DMS114 treated with DMSO at 0.1 percent for 48 hours (cell line): ENCODE data around the gene OR6N1.

Experiments
- DNase-seq: peaks from one replicate; lab custom pipeline; 2025; ENCODE audit not compliant: unreplicated experiment; lab: John Stamatoyannopoulos, UW

OR6N1 gene, protein sequence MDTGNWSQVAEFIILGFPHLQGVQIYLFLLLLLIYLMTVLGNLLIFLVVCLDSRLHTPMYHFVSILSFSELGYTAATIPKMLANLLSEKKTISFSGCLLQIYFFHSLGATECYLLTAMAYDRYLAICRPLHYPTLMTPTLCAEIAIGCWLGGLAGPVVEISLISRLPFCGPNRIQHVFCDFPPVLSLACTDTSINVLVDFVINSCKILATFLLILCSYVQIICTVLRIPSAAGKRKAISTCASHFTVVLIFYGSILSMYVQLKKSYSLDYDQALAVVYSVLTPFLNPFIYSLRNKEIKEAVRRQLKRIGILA

DNA sequence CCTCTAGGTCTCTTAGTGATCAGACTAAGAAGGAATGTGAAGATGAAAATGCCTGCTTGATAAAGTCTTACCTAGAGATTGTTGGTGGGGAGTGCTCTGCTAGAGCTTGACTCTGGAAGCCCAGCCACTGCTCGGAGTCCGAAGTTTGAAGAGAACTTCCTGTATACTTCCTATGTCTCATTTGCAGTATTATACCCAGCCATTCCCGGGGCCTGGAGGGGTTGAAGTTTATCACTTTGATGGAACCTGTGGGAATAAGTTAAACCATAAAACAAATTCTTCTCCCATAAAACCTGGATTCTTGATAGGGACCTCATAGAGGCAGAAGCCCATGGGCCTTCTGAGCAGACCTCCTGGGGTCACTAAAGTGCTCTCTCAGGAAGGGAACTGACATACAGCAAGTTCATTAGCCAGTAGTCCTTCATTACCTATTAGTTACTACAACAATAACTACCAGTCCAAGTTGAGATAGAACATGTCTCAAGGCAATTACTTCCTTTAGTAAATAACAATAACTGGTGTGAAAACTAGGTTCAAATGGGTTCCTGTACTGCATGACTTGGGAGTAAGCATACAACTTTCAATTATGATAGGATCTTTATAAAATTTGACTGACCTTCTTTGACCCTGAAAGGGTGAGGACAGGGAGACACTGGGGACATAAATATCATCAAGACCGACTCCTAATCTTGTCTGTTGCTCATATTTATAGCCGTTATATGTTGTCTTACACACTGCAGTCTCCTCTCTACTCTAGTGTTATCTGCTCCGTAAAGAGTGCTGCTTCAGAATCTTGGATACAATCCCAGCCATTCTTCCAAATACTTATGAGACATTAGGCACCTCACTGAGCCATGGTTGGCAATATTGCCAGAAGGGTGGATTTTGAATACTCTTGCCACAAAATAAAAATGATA, at the start of gene OR6N1:
Gene OR6N1 (minus strand): TSS at position 246 of the 917 bp plus-strand sequence. CDS start 5,513 bp downstream, outside the sequence.
- no peak for DNase-seq

DNA sequence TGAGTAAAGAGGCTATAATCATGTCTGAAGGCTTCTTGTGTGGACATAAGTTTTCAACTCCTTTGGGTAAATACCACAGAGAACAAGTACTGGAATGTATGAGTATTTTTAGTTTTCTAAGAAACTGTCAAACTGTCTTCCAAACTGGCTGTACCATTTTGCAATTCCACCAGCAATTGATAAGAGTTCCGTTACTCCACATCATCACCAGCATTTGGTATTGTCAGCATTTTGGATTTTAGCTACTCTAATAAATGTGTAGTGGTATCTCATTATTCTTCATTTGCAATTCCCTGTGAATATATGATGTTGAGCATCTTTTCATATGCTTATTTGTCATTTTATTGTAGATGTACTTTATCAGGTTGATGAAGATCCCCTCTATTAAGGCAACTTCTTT, 49.7 kb upstream of the OR6N1 start:
- no peak for DNase-seq

DNA sequence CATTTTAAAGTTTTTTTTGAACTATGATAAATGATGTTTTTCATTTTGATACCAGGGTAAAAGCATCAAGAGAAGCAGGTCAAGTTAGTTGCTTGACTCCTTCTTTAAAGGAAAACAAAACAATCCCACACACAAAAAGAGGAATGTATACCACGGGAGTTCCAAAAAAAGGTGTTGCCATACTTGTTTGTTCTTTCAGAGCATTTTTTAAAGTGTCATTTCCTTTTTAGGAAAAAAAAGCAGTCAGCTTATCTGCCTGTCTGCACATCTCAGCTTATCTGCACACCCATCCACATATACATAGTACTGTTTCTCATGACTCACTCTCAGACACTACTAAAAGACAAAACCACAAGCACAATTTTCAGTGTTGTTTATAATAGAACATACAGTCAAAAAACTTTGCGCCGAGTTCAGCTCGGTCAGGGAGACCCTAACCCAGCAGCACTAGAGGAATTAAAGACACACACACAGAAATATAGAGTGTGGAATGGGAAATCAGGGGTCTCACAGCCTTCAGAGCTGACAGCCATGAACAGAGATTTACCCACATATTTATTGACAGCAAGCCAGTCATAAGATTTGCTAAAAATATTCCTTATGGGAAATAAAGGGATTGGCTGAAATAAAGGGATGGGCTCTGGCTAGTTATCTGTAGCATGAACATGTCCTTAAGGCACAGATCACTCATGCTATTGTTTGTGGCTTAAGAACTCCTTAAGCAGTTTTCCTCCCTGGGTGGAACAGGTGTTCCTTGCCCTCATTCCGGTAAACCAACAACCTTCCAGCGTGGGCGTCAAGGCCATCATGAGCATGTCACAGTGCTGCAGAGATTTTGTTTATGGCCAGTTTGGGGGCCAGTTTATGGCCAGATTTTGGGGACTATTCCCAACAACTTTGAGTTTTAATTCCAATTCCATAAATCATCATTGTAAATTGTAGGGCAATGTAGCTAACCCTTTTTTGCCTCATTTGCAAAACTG, 47.8 kb upstream of the OR6N1 start:
- no peak for DNase-seq

DNA sequence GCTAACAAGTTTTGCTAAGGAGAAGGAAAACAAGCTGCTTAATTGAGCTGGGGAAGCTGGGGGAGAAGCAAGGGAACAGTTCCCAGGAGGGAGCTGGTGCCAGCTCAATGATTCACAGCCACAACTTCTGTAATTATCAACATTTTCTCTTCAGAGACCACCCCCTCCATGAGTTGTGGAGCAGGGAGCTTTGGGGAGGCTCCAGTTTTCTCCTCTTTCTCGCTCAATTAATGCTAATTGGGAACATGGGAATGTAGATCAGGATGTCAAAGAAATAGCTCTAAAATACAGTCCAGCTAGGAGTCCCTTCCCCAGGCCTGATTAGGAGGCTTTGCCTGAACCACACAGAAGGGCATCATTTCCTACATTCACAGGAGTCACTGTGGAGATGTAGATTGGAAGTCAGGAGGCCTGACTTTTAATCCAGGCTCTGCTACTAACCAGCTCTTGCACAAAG, 47.0 kb upstream of the OR6N1 start:
- no peak for DNase-seq

DNA sequence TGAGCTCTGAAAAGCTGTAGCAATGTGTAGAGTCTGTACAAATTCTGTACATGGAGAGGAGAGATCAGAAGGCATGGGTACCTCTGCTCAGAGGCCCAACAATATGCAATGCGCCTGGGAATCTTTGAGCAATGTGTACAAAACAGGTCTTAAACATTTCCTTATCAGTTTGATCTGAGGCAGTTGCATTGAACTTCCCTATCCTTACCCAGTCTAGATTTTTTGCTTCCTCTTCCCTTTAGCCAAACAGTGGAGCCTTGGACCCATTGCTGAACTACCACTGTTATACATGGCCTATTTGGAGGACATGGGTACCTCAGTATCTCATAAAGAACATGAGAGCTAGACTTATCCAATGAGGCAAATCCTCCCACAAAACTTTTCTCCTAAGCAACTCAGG, 46.6 kb upstream of the OR6N1 start:
- DNase-seq: no peak

DNA sequence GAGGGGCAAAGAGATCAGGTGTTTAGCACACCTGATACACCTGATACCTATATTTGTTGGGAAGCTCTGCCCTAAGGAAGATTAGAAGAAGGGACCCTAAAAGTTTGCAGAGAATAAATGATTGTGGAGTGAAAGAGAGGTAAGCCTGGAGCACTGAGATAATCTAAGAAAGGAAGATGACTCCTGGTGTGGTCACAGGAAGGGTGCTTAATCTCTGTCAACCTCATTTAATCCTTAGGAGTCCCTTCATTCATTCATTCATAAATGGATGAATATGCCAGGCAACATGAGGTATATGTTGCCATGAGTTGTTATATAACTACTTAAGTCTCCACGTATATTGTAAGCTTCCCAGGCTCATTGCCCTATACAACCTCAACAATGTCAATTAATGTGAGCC, 43.0 kb upstream of the OR6N1 start:
- DNase-seq: no peak

DNA sequence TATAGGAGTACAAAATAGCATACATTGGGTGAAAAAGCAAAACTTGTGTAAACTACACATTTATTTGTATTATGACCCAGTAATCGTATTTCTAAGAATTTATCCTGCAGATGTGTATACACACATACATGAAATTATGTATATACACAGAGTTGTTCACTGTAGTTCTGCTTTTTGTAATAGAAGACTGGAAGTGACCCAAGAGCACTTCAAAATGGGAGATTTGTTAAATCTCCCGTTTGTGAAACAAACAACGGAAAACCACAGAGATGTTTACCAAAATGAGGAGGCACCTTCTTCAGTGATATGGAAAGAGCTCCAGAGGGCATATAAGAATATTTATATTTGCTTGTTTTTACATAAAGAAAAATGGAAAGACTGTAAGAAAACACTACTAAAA, 41.2 kb upstream of the OR6N1 start:
- no peak for DNase-seq

DNA sequence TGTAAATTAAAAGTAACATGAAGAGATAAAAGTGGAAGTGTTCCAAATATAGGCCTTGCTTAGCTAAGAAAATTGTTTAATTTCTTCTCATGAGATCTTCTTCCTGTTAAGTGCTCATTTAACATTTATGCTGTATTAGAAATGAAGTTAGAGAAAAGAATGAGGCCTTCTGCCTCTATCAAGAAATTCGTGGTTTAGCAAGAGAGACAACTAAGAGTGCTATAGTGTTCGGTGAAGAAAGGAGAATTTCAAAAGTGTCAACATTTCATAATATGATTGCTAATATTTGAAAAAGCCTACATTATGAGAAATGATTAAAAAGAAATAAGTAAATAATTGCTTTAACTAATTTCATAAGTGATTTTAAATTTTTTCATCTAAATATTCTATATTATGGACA, 40.3 kb upstream of the OR6N1 start:
- no peak for DNase-seq

DNA sequence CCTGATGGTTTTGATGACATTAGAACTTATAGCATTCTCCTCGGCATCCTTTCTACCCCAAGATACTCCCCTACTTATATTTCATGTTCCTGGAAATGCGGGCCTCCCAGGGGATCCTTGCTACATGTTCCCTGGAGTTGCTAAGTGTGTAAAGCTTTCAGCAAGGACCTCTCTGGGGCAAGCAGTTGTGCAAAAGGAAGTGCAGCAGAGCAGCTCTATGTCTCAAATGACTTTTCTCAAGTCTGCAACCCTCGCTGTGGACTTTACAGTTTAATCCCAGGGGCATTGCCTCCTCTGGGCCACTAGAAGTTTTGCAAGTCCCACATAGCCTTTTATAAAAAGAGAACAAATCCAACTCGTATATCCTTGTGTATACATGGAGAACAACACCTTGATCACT, 38.3 kb upstream of the OR6N1 start:
- DNase-seq: no peak

DNA sequence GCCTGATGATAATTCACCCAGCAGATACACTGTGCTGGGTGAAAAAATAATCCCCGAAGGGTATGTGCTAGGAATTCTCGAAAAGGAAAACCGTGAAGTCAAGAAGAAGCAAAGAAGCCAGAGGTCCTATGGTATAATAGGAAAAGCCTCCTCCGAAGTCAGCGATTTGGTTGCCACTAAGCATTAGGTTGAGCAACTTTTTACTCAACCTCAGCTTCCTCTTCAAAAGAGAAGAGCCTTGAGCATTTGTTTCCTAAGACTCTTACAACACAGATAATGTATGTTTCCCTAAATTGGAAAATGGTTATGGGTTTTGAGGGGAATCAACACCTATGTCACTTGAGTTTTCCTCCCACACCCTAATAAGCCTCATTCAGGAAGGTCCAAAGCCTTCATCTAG, 37.9 kb upstream of the OR6N1 start:
- no peak for DNase-seq

DNA sequence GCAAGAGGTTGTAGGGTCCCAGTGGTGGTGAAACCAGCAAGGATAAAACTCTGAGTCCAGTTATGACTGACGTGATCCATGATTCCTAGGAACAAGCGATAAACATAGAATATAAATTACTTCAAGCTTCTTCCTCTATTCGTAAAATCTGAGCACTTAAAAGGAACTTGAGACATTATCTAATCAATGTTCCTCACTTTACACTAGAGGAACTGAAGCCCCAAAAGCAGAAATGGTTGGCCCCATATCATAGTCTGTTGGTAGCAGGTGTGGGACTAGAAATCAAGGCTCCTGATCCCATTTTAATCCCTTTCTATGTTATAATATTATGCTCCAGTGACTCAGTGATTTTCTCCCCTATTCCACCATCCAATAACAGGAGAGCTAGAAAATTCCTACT, 37.3 kb upstream of the OR6N1 start:
- DNase-seq: no peak

DNA sequence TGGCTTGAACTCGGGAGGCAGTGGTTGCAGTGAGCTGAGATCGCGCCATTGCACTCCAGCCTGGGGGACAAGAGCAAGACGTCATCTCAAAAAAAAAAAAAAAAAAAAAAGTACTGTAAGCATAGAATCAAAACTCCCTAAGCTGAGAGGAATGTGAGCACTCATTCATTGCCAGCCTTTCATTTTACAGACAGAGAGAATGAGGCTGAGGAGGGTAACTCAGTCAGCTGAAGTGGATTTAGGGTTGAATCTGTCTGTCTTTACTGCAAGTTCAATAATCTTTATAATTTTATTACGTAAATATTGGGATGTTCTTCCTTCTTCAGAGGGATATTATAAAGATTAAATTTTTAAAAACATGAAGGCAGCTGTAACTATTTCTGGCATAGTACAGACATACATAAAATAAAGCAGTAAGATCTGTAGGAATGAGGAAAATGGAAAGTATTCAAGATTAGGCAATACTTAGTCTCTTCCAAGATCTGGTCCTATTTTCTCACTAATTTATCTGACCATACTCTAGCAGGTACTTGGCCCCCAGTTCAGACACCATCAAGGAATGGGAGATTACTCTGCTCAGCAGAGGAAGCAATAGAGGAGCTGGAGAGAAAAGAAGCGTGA, 35.0 kb upstream of the OR6N1 start:
- DNase-seq: no peak

DNA sequence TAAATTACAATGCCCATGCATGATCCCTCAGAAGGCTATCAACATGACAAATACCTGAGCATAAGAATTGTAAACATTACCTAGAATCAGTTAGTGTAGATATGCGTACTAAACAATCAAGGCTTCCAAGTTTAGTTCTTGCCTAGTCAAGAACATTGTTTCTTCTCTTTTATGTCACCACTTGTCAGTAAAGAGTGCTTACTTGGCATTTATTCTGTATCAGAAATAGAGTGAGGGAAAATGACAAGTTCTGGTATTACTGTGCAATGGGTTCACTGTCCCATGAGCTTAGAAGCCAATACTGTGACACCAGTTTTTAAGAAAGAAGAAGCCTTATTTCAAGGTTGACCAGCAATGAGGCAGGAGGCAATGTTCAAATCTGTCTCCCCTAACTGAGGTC, 31.7 kb upstream of the OR6N1 start:
- no peak for DNase-seq

DNA sequence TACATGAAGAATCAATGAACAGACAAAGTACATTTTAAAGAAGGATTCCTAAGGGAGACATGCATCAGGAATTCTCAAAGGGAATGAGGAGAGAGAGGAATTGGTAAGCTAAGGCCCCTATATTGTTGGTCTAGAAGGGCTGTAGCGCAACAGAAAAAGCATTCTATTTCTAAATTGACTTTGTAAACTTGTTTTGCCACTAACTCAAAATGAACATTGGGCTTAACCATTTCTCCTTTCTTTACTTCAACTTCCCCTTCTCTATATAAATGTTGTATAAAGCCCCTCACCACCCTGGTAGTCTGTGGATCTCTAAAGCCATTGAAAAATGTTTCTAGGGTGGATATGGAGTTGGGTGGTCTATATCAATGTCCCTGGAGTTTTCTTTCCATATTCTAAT, 29.4 kb upstream of the OR6N1 start:
- no peak for DNase-seq

DNA sequence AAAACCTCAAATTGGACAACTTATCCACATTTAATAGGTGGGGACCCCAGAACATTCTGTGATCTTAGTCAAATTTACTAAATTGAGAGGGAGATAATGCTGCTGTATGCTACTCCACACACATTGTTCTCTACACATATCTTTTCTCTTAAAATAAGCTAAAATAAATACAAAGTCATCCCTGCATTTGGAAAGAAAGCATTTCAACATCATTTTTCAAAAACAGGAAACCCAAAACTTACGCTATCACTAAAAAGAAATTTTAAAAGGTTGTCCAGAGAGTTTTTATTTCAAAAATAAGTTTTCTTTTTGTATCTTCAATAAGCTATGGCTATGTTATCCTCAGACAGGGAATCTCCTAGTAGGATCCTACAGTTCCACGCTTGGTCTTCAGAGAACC, 28.5 kb upstream of the OR6N1 start:
- no peak for DNase-seq

DNA sequence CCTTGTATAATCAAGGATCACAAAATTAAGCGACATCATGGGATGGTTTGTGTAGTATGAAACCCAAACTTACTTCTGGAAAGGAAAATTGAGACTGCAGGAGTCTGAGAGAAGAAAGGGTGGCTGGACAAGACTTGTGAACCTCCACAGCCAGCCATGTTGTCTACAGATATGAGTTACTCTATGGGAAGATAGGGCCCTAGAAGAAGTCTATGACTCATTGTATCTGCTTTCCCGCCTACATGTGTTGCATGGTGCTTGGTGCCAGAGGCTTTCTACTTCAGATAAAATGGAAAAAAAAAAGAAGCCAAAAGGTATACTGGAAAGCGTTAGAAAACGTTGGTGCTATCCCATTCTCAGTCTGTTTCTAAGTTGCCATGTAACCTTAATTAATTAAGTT, 27.7 kb upstream of the OR6N1 start:
- DNase-seq: no peak

DNA sequence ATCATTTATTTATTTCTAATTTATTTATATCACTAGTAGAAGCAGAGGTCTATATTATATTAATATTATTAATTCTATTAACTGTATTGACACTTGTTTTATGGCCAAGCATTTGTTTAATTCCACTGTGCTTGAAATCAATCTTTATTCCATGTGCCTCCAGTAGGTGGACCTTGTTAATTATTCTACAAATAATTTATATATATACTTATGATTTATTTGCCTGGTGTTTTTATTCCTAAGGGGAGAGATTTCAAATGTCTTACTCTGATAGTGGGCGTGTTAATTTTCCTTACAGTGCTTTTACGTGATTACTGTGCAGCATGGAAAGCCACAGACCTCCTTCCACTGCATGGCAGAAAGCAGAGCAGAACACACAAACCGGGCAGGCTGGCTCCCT, 26.5 kb upstream of the OR6N1 start:
- no peak for DNase-seq

DNA sequence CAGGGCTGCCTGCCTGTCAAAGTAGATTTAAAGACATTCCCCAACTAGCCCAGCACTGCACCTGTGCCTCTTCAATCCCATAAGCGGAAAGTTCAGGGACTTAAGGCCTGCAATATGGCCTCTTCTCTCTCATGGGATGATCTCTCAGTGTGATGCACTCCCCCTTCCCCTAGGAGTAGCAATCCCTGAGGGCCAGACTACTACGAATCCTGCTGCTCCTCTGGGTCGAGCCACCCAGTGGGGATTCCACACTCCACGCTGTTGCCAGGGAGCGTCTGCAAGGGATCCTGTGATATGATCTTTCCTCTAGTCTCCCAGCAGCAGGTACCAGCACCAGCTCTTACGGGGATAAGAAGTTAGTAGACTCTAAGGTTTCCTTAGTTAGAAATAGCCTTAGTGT, 22.3 kb upstream of the OR6N1 start:
- no peak for DNase-seq

DNA sequence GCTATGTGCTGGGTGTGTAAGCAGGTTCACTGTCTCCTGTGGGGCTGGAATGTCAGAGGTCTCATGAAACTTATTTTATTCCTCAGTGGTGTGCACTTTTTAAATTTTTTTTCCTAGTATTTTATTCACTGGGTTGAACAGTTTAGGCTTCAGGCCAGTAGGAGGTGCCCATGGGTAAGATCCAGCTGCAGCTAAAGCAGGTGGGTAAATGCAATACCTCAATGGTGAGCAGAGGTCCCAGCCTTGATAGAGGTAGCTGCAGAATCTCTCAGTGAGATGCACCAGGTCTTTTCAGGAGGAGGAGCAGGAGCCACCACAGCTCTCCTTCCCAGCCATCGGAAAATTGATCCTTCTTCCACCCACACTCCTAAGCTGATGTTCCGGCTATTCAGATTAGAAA, 21.6 kb upstream of the OR6N1 start:
- no peak for DNase-seq

DNA sequence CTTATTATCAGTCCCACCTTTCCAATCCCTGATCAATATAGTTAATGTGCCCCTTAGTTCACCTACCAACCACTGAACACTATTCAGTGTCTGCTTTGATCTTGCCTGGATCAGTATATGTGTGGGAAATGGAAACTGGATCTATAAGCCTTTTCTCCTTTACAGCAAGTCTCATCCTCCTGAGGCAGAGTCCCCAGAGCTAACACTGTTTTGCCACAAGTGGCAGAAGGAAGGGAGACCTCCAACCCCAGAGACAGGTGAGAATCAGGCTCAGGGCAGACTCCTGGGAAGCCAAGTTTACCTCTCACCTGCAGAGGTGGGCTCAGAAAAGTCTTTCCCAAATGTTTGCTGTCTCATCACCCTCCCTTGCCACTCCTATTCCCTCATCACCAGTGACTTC, 9.1 kb upstream of the OR6N1 start, which contains the start of gene OR6N2:
Gene OR6N2 (minus strand): TSS at position 101 of the 400 bp plus-strand sequence. CDS start 3,569 bp downstream, outside the sequence.
- no peak for DNase-seq

DNA sequence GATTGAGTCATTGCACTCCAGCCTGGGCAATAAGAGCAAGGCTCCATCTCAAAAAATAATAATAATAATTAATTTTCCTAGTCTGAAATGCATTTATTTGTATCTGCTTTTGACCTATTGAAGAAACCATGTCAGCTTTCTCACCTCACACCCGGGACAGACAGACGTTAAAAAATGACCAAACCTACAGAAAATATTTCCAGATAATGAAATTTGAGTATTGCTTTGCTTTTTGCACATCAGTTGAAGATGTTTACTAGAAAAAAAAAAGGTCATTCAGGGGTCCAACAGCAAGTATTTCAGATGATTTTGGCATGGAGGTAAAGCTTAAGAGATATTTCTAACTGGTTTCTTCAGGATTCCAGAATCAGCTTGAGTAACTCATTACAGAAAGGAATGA, 17.6 kb downstream of the OR6N1 start, which contains the start of gene OR6K6:
Gene OR6K6 (plus strand): TSS at position 301 of the 400 bp plus-strand sequence. CDS start 168 bp downstream, outside the sequence.
- DNase-seq: no peak
